Vagina (tissue), 2 donors: ENCODE data around the gene BTG2. TPM values are rescaled to one million over a fixed set of nuclear protein-coding genes. Genes with fewer than 3 reads are reported as not detected.
A peak's percentile ranks its signal among the peaks of the same experiment; 100 is the strongest.
"Not testable (repeated sequence)": the region's sequence is repeated elsewhere in the genome, so short reads cannot be mapped to it uniquely, and the experiment has no call there.

Experiments
- DNase-seq, 2 donors: peaks; one replicate each; pipeline ENCODE4 v3.0.0-alpha.2; 2017; ENCODE audit errors: extremely low spot score in 2 of 2
- H3K27ac ChIP-seq: fragments of 200-600 bp; sonication (generic); one replicate; pipeline ENCODE4 v1.5.1; 2019
- H3K27me3 ChIP-seq: fragments of 200-600 bp; sonication (generic); one replicate; pipeline ENCODE4 v1.5.1; 2019
- H3K36me3 ChIP-seq, 2 donors: fragments of 200-600 bp; sonication (generic); one replicate each; pipeline ENCODE4 v1.5.1; 2017 to 2019
- H3K4me1 ChIP-seq: fragments of 200-600 bp; sonication (generic); one replicate; pipeline ENCODE4 v1.5.1; 2019
- H3K4me3 ChIP-seq, 2 donors: fragments of 200-600 bp; sonication (generic); 1 replicate in 1 of 2; 2 replicates in 1 of 2; pipeline ENCODE4 v1.5.1; 2016 to 2019
- H3K9me3 ChIP-seq: fragments of 200-600 bp; sonication (generic); one replicate; pipeline ENCODE4 v1.5.1; 2019
- POLR2A ChIP-seq, 2 donors: fragments of 450-650 bp; IDR thresholded peaks; one replicate each; pipeline ENCODE4 v1.6.1; 2017; ENCODE audit warnings: antibody characterized with exemption in 2 of 2, mild to moderate bottlenecking in 2 of 2, moderate library complexity in 2 of 2
- POLR2AphosphoS5 ChIP-seq, 2 donors: sonication (generic); formaldehyde crosslinking; IDR thresholded peaks; one replicate each; pipeline ENCODE4 v1.9.0; 2017; ENCODE audit warnings: antibody characterized with exemption in 2 of 2, mild to moderate bottlenecking in 2 of 2, low read depth in 1 of 2; ENCODE audit not compliant: insufficient read depth in 1 of 2
- intact Hi-C: fragments of 100-400 bp; cut with DNase I; formaldehyde crosslinking; loops from one replicate; pipeline ENCODE4 v1.15.1; 2023
- total RNA-seq: library from RNA; depleted of rRNA; stranded (reverse); fragments of >200 nt; gene quantifications from one replicate; pipeline ENCODE4 v1.2.3, GENCODE V29; 2016
- TF ChIP-seq, protein P1 (sequence below), 3 experiments: fragments of 450-650 bp in 2 of 3; fragments of 200-600 bp in 1 of 3; sonication (generic) in 1 of 3; IDR thresholded peaks; one replicate each; pipeline ENCODE4 v1.5.1; 2017 to 2019; ENCODE audit warnings: antibody characterized with exemption in 3 of 3, mild to moderate bottlenecking in 2 of 3, moderate library complexity in 2 of 3

The BTG2 gene
- total RNA-seq, 1 donor from 2014 or later, result 191 TPM

DNA sequence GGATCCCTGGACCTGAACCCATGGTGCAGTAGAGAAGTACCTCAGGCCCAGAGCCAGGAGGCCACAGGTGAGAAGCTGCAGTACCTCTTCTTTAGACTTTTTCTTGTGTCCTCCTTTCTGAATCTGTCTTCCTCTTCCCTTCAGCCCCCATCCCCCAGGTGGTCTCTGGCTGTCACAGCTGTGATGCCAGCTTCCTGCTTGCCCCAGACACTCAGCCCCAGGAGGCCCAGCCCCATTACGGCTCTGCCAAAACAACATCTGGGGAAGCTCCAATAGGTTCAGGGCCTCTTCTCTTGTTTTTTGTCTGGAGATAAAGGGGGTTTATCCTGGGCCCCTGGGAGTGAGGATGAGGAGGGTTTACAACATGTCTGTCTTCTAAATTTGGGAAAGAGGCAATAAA, 9.5 kb upstream of the BTG2 start:
- Histone ChIP-seq H3K4me1 (peaks cover 22% of the 10 kb centered on the region), H3K36me3 (no peaks in the 10 kb centered on the region), H3K9me3 (no peaks in the 10 kb centered on the region), H3K4me3 (no peak overlapping the region), H3K27ac (no peak overlapping the region), H3K27me3 (no peaks in the 10 kb centered on the region)
- TF ChIP-seq, protein P1, sequence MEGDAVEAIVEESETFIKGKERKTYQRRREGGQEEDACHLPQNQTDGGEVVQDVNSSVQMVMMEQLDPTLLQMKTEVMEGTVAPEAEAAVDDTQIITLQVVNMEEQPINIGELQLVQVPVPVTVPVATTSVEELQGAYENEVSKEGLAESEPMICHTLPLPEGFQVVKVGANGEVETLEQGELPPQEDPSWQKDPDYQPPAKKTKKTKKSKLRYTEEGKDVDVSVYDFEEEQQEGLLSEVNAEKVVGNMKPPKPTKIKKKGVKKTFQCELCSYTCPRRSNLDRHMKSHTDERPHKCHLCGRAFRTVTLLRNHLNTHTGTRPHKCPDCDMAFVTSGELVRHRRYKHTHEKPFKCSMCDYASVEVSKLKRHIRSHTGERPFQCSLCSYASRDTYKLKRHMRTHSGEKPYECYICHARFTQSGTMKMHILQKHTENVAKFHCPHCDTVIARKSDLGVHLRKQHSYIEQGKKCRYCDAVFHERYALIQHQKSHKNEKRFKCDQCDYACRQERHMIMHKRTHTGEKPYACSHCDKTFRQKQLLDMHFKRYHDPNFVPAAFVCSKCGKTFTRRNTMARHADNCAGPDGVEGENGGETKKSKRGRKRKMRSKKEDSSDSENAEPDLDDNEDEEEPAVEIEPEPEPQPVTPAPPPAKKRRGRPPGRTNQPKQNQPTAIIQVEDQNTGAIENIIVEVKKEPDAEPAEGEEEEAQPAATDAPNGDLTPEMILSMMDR (IDR thresholded peaks at IDR 0.05), result no peak
- intact Hi-C loops, result no loop called here
- DNase-seq, result no peak

DNA sequence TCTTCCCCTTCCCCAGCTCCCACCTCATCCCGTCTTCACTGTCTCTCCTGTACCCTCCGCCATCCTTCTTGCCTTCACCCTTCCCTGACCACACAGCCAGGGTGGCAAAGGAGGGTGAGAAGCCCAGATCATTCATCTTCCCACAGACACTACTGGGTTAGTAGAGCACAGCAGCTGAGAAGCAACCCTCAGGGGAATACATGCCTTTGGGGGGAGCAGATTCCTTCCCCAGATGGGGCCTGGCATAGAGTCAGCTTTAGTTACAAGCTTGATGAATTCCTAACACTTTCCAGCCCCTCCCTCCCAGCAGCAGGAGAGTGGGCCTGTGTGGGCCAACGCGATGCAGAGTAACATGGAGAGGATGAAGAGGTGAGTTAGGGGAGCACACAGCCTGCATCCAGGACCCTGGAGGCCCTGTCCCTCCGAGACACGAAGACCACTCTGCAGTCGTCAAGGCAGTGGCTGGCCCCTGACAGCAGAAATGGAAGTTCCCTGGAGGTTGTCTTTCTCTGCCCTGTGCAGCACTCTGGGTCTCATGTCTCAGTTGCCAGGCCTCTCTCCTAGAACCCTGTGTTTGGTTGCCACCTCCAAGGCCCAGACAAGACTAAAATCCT, 8.8 kb upstream of the BTG2 start:
- H3K27ac ChIP-seq, result no peak overlapping the region

DNA sequence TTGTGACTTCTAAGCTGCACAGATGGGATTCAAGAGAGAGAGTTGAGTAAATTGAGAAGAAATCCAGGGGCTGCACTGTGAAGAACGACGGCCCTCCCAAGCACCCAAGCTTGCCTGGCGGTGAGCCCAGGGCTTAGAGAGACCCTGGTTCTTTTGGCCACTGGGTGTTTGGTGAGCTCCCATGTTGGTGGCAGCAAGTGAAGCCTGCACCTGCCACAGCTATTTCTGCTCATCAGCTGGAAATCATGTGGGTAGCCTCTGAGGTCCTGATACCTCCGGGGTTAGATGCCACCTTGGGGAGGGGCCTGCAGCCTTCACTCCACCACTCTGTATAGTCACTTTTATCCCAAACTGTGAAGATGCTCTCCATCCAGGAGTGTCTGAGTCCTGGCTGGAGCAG, 6.2 kb upstream of the BTG2 start:
- no peaks in the 10 kb centered on the region for H3K36me3 ChIP-seq
- H3K27ac ChIP-seq, result no peak overlapping the region
- intact Hi-C loops, result no loop called here
- peaks cover 22% of the 10 kb centered on the region for H3K4me1 ChIP-seq
- H3K4me3 ChIP-seq, result no peak overlapping the region
- TF ChIP-seq, protein P1 (IDR thresholded peaks at IDR 0.05), result no peak
- H3K9me3 ChIP-seq, result no peaks in the 10 kb centered on the region
- no peaks in the 10 kb centered on the region for H3K27me3 ChIP-seq
- DNase-seq, result no peak

More for the DNA sequence above, 8.8 kb upstream of the BTG2 start:
- no peaks in the 10 kb centered on the region for H3K36me3 ChIP-seq
- DNase-seq, result no peak
- H3K4me3 ChIP-seq, result no peak overlapping the region
- H3K4me1 ChIP-seq, result peaks cover 19% of the 10 kb centered on the region
- H3K27me3 ChIP-seq, result no peaks in the 10 kb centered on the region
- TF ChIP-seq POLR2AphosphoS5 (IDR thresholded peaks at IDR 0.05; ENCODE audit: insufficient read depth in 1 of 2, low read depth in 1 of 2) (no peak), POLR2A (IDR thresholded peaks at IDR 0.05) (no peak)
- TF ChIP-seq, protein P1 (IDR thresholded peaks at IDR 0.05), result no peak
- intact Hi-C loops, result no loop called here
- H3K9me3 ChIP-seq, result no peaks in the 10 kb centered on the region

DNA sequence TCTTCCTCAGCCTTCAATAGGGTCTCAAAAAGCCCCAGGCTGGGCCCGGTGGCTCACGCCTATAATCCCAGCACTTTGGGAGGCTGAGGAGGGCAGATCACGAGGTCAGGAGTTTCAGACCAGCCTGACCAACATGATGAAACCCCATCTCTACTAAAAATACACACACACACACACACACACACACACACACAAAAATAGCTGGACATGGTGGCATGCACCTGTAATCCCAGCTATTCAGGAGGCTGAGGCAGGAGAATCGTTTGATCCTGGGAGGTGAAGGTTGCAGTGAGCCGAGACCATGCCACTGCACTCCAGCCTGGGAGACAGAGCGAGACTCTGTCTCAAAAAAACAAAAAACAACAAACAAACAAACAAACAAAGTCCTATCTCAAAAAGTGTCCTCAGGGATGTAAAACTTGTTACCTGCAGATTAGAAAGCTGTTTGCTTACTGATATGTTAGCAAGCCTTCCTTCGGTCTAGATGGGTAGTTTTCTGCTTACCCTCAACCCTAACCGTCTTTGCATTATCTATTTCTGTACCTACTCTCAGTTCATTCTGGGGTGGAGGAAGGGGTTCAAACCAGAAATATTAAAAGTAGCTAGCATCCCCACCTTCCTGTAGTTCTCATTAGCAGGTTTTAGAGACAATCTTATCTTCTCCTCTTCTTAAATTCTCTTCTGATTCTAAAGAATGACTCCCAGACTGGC, 5.4 kb upstream of the BTG2 start:
- DNase-seq, H3K9me3 ChIP-seq, H3K27me3 ChIP-seq, H3K27ac ChIP-seq, H3K4me3 ChIP-seq, intact Hi-C loops, H3K36me3 ChIP-seq: not testable (repeated sequence)
- H3K4me1 ChIP-seq, result peaks cover 29% of the 10 kb centered on the region

DNA sequence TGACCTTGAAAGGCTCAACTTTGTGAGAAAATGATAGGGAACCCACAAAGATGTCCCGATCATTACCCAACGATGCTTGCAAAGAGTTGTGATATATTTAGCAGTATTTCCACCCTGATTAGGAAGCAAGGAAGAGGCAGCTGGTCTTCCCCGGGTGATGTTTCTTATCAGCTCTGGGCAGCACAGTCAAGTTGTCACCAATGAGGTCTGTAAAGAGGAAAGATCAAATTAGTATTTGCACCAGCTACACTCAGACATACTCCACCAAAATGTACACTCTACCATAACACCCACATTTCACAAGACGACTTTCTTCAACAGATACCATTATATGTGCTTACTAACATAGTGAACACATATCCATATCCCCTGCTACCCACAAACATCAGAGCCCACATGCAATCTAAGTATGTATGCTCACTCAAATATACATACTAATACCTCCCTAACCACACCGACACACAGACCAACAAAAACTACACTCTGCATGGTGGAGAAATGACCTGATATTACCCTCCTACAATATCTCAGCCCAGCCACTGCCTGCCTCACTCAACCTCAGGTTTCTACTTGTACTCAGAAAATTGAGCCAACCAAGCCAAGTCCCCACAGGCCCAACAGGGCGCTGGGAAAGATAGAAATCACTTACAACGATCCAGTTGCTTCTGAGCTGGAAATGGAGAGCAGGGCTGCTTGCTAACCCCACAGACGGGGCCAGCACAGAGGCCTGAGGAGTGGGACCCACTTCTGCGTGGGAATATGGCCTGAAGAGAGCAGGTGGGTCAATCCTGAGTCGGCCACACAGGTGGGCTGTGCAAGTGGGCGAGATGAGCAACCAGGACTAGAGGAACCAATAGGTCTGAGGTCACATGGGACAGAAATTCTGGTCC, 4.6 kb upstream of the BTG2 start:
- no peaks in the 10 kb centered on the region for H3K36me3 ChIP-seq
- no peaks in the 10 kb centered on the region for H3K9me3 ChIP-seq
- intact Hi-C loops, result no loop called here
- TF ChIP-seq POLR2AphosphoS5 (IDR thresholded peaks at IDR 0.05; ENCODE audit: insufficient read depth in 1 of 2, low read depth in 1 of 2), result no peak
- TF ChIP-seq, protein P1 (IDR thresholded peaks at IDR 0.05), result no peak
- no peak for TF ChIP-seq POLR2A (IDR thresholded peaks at IDR 0.05)
- no peak overlapping the region for H3K4me3 ChIP-seq
- H3K27ac ChIP-seq, result peak overlapping the region; percentile 30
- H3K4me1 ChIP-seq, result peaks cover 31% of the 10 kb centered on the region
- no peak for DNase-seq
- no peaks in the 10 kb centered on the region for H3K27me3 ChIP-seq
